H1 (cell line): ENCODE measurements around the gene PARD3. TPM values are rescaled to one million over a fixed set of nuclear protein-coding genes. Genes with fewer than 3 reads are reported as not detected.

ENCODE experiments used
- CTCF ChIA-PET: fragments of 300-600 bp; sonication (Branson Sonifier 250); formaldehyde crosslinking; loops from one replicate; lab custom pipeline; 2021; ENCODE audit not compliant: partially characterized antibody; lab: Charles Lee
- POLR2A ChIA-PET: fragments of 300-600 bp; sonication (Branson Sonifier 250); formaldehyde crosslinking; loops from one replicate; lab custom pipeline; 2021; ENCODE audit warnings: inconsistent platforms; ENCODE audit not compliant: partially characterized antibody; lab: Charles Lee
- DNase-seq, 2 experiments: peaks; one replicate each; pipeline versions ENCODE4 v3.0.0 to v3.0.0-alpha.2; 2010 to 2022; ENCODE audit warnings: low spot score in 2 of 2, low read depth in 1 of 2, mixed read lengths in 1 of 2
- FAIRE-seq: peaks from 2 replicates; lab custom pipeline; 2011; peaks lifted over from hg19 to GRCh38; lab: Jason Lieb, UNC
- H2AFZ ChIP-seq: 2 replicates; pipeline ENCODE4 v1.8.1; 2012; ENCODE audit warnings: low read length, inconsistent platforms
- H2AK5ac ChIP-seq: 2 replicates; pipeline ENCODE4 v1.6.1; 2013; ENCODE audit warnings: low read depth, low read length
- H2BK120ac ChIP-seq: replicated peaks from 2 replicates; pipeline ENCODE3; 2013; ENCODE audit warnings: low read depth, low read length, inconsistent platforms
- H2BK12ac ChIP-seq: 2 replicates; pipeline ENCODE4 v1.6.1; 2013; ENCODE audit warnings: low read depth, low read length
- H2BK15ac ChIP-seq: 2 replicates; pipeline ENCODE4 v1.6.1; 2013; ENCODE audit warnings: low read length
- H2BK20ac ChIP-seq: 2 replicates; pipeline ENCODE4 v1.6.1; 2013; ENCODE audit warnings: low read length
- H2BK5ac ChIP-seq: 2 replicates; pipeline ENCODE4 v1.6.1; 2013; ENCODE audit warnings: low read depth, low read length
- H3K14ac ChIP-seq: 2 replicates; pipeline ENCODE4 v1.6.1; 2013; ENCODE audit warnings: inconsistent platforms; ENCODE audit not compliant: insufficient read length
- H3K18ac ChIP-seq: 2 replicates; pipeline ENCODE4 v1.6.1; 2013; ENCODE audit warnings: low read length; ENCODE audit errors: extremely low read depth
- H3K23ac ChIP-seq: 2 replicates; pipeline ENCODE4 v1.6.1; 2013; ENCODE audit warnings: inconsistent platforms; ENCODE audit not compliant: insufficient read length
- H3K23me2 ChIP-seq: 2 replicates; pipeline ENCODE4 v1.6.1; 2013; ENCODE audit warnings: low read depth, low read length
- H3K27ac ChIP-seq: 2 replicates; pipeline ENCODE4 v1.6.1; 2011; ENCODE audit warnings: low read depth, low read length, inconsistent platforms
- H3K27me3 ChIP-seq, 4 experiments: replicated peaks in 1 of 4; 1 replicate in 1 of 4; 2 replicates in 3 of 4; pipeline versions ENCODE4 v1.6.1 to v1.8.1; 2011 to 2013; ENCODE audit warnings: low read length in 3 of 4, mild to moderate bottlenecking in 3 of 4, inconsistent platforms in 2 of 4, mixed read lengths in 2 of 4, moderate library complexity in 1 of 4; ENCODE audit not compliant: control insufficient read depth in 3 of 4, insufficient read depth in 3 of 4; ENCODE audit errors: extremely low read depth in 1 of 4
- H3K36me3 ChIP-seq, 4 experiments: 2 replicates each; pipeline versions ENCODE4 v1.6.1 to v1.8.1; 2011 to 2013; ENCODE audit warnings: mild to moderate bottlenecking in 4 of 4, low read length in 3 of 4, moderate library complexity in 2 of 4, control low read depth in 1 of 4, inconsistent platforms in 1 of 4; ENCODE audit not compliant: insufficient read depth in 4 of 4, control insufficient read depth in 2 of 4
- H3K4ac ChIP-seq: replicated peaks from 2 replicates; pipeline ENCODE3; 2013; ENCODE audit warnings: low read length, low read depth, mixed read lengths, inconsistent platforms; ENCODE audit not compliant: insufficient read length
- H3K4me1 ChIP-seq, 4 experiments: replicated peaks in 1 of 4; 1 replicate in 1 of 4; 2 replicates in 3 of 4; pipeline versions ENCODE4 v1.6.1 to v1.8.1; 2011 to 2013; ENCODE audit warnings: low read length in 3 of 4, inconsistent platforms in 2 of 4, mixed read lengths in 1 of 4; ENCODE audit not compliant: insufficient read depth in 4 of 4, control insufficient read depth in 3 of 4
- H3K4me2 ChIP-seq, 2 experiments: 2 replicates each; pipeline versions ENCODE4 v1.6.1 to v1.8.1; 2011 to 2013; ENCODE audit warnings: low read depth in 2 of 2, low read length in 2 of 2, control low read depth in 1 of 2, inconsistent platforms in 1 of 2, mild to moderate bottlenecking in 1 of 2; ENCODE audit not compliant: insufficient read depth in 1 of 2
- H3K4me3 ChIP-seq, 4 experiments: fragments of 200-600, 300-600 bp in 1 of 4; sonication (generic), shearing (Covaris generic), sonication (Bioruptor Twin) in 1 of 4; 2 replicates each; pipeline versions ENCODE4 v1.5.1 to v1.8.1; 2011 to 2016; ENCODE audit warnings: low read length in 4 of 4, low read depth in 3 of 4, control low read depth in 2 of 4, inconsistent platforms in 2 of 4, mild to moderate bottlenecking in 2 of 4, mixed read lengths in 1 of 4, moderate library complexity in 1 of 4; ENCODE audit not compliant: insufficient read depth in 2 of 4; ENCODE audit errors: extremely low read depth in 1 of 4
- H3K56ac ChIP-seq: replicated peaks from 2 replicates; pipeline ENCODE3; 2013; ENCODE audit warnings: low read depth, mild to moderate bottlenecking, mixed read lengths, low read length, inconsistent platforms; ENCODE audit not compliant: insufficient read length
- H3K79me1 ChIP-seq: 2 replicates; pipeline ENCODE4 v1.6.1; 2013; ENCODE audit warnings: low read depth, low read length, control low read depth
- H3K79me2 ChIP-seq, 2 experiments: 2 replicates each; pipeline versions ENCODE4 v1.6.1 to v1.8.1; 2012 to 2013; ENCODE audit warnings: low read length in 2 of 2, mild to moderate bottlenecking in 2 of 2, inconsistent platforms in 1 of 2; ENCODE audit not compliant: insufficient read depth in 2 of 2, control insufficient read depth in 1 of 2
- H3K9ac ChIP-seq, 4 experiments: replicated peaks in 1 of 4; 1 replicate in 1 of 4; 2 replicates in 3 of 4; pipeline versions ENCODE4 v1.6.1 to v1.8.1; 2011 to 2013; ENCODE audit warnings: low read depth in 3 of 4, low read length in 3 of 4, control low read depth in 2 of 4, mild to moderate bottlenecking in 2 of 4, moderate library complexity in 2 of 4, inconsistent platforms in 1 of 4; ENCODE audit errors: extremely low read depth in 1 of 4
- H3K9me3 ChIP-seq, 2 experiments: 2 replicates each; pipeline versions ENCODE4 v1.6.1 to v1.8.1; 2012 to 2013; ENCODE audit warnings: mild to moderate bottlenecking in 2 of 2, moderate library complexity in 2 of 2, control low read depth in 1 of 2, inconsistent platforms in 1 of 2, low read depth in 1 of 2, low read length in 1 of 2, mixed read lengths in 1 of 2; ENCODE audit not compliant: insufficient read depth in 2 of 2
- H4K20me1 ChIP-seq, 2 experiments: replicated peaks in 1 of 2; 2 replicates each; pipeline versions ENCODE3 to v1.8.1; 2011 to 2013; ENCODE audit warnings: inconsistent platforms in 2 of 2, low read length in 2 of 2, mild to moderate bottlenecking in 1 of 2; ENCODE audit not compliant: insufficient read depth in 2 of 2, control insufficient read depth in 1 of 2
- H4K5ac ChIP-seq: 2 replicates; pipeline ENCODE4 v1.6.1; 2013; ENCODE audit warnings: low read length, low read depth, mixed read lengths, inconsistent platforms; ENCODE audit not compliant: insufficient read length
- H4K8ac ChIP-seq: 2 replicates; pipeline ENCODE4 v1.8.0; 2013; ENCODE audit warnings: mild to moderate bottlenecking, moderate library complexity, low read length, inconsistent platforms; ENCODE audit not compliant: insufficient read depth; ENCODE audit errors: extremely low read depth
- H4K91ac ChIP-seq: replicated peaks from 2 replicates; pipeline ENCODE3; 2013; ENCODE audit warnings: low read length, mixed read lengths, inconsistent platforms; ENCODE audit not compliant: insufficient read length
- ASH2L ChIP-seq: fragments of 200-600, 300-600 bp; sonication (generic); IDR thresholded peaks from one replicate; pipeline ENCODE4 v1.7.1; 2017; ENCODE audit warnings: low read length
- CHD1 ChIP-seq: IDR thresholded peaks from 2 replicates; pipeline ENCODE4 v1.6.1; 2012; ENCODE audit warnings: low read depth, low read length, improper control_type of control experiment
- EP300 ChIP-seq, 2 experiments: IDR thresholded peaks; 1 replicate in 1 of 2; 2 replicates in 1 of 2; pipeline ENCODE4 v1.6.1; 2011 to 2012; ENCODE audit warnings: low read depth in 2 of 2, low read length in 2 of 2, mild to moderate bottlenecking in 2 of 2, borderline replicate concordance in 1 of 2, inconsistent platforms in 1 of 2, moderate library complexity in 1 of 2
- EZH2 ChIP-seq: fragments of 200-600 bp; sonication (generic); IDR thresholded peaks from 2 replicates; pipeline ENCODE4 v1.7.1; 2012; ENCODE audit warnings: low read depth, mild to moderate bottlenecking, moderate library complexity, low read length, inconsistent platforms; ENCODE audit not compliant: severe bottlenecking
- JUND ChIP-seq: IDR thresholded peaks from 2 replicates; pipeline ENCODE4 v1.6.1; 2011; ENCODE audit warnings: mild to moderate bottlenecking, improper control_type of control experiment, low read length
- MAFK ChIP-seq: IDR thresholded peaks from 2 replicates; pipeline ENCODE4 v1.6.1; 2012; ENCODE audit warnings: low read depth, mild to moderate bottlenecking, improper control_type of control experiment, low read length
- RBBP5 ChIP-seq: IDR thresholded peaks from 2 replicates; pipeline ENCODE4 v1.7.1; 2012; ENCODE audit warnings: low read depth, mild to moderate bottlenecking, inconsistent platforms, low read length, moderate library complexity, borderline replicate concordance
- SAP30 ChIP-seq: fragments of 300-600 bp; sonication (generic); IDR thresholded peaks from 2 replicates; pipeline ENCODE4 v1.7.1; 2012; ENCODE audit warnings: low read length, moderate library complexity, mild to moderate bottlenecking, inconsistent platforms; ENCODE audit not compliant: insufficient read depth, insufficient replicate concordance
- SIN3A ChIP-seq, 2 experiments: IDR thresholded peaks in 1 of 2; conservative IDR thresholded peaks in 1 of 2; 2 replicates each; pipeline ENCODE4 v1.6.1; 2011 to 2012; ENCODE audit warnings: low read length in 2 of 2, improper control_type of control experiment in 1 of 2, low read depth in 1 of 2, mild to moderate bottlenecking in 1 of 2
- SP4 ChIP-seq: IDR thresholded peaks from 2 replicates; pipeline ENCODE4 v1.6.1; 2012; ENCODE audit warnings: low read length, inconsistent platforms
- SUZ12 ChIP-seq: fragments of 200-600 bp; sonication (generic); IDR thresholded peaks from 2 replicates; pipeline ENCODE4 v1.6.1; 2012; ENCODE audit warnings: mild to moderate bottlenecking, inconsistent platforms, low read length, moderate library complexity, mixed read lengths
- TAF7 ChIP-seq: optimal IDR thresholded peaks from 2 replicates; pipeline ENCODE3; 2011; ENCODE audit warnings: low read depth, mild to moderate bottlenecking, inconsistent platforms, low read length, moderate library complexity, borderline replicate concordance
- WGBS, 2 experiments: shearing (Covaris generic) in 1 of 2; methylation state at CpG; one replicate each; pipeline versions ENCODE4 v1.1.6 to v1.1.7; 2013 to 2015; ENCODE audit warnings: low lambda C conversion rate in 2 of 2, mixed read lengths in 2 of 2, inconsistent platforms in 1 of 2, low coverage in 1 of 2, missing lambda C conversion rate in 1 of 2; ENCODE audit not compliant: insufficient replicate concordance in 2 of 2, insufficient coverage in 1 of 2, insufficient read length in 1 of 2; ENCODE audit errors: extremely low coverage in 1 of 2, missing lambda C conversion rate in 1 of 2; 5-methylcytosine and 5-hydroxymethylcytosine counted together
- polyA plus RNA-seq, 7 experiments: library from polyadenylated mRNA; depleted of rRNA in 3 of 7; stranded (reverse) in 5 of 7; unstranded in 2 of 7; fragments of >200 nt in 5 of 7; fragments of 200-250 nt in 2 of 7; gene quantifications; 1 replicate in 5 of 7; 2 replicates in 1 of 7; 4 replicates in 1 of 7; pipeline versions ENCODE4 v1.2.1 to v1.2.3, GENCODE V29; 2011 to 2013; ENCODE audit warnings: missing spikeins in 2 of 7, mixed read lengths in 2 of 7
- total RNA-seq: library from RNA; stranded (reverse); fragmentation: NEBNext Ultra II Directional; extraction: Animal tissue kit (Norgen Biotek cat#: 25700); gene quantifications from 2 replicates; pipeline ENCODE4 v1.2.1, GENCODE V29; 2021

Gene PARD3
- total and polyA plus RNA-seq, 2 of the 8 experiments (the other 6 are each of a cell fraction or from before 2014, with no cell fraction given), result 19.7 to 49.1 TPM

- FAIRE-seq (peak; percentile 69), DNase-seq (no peak)
- Histone ChIP-seq H3K4ac (no peak overlapping the region), H3K56ac (no peak overlapping the region), H3K18ac (no peak overlapping the region), H3K23me2 (no peaks in the 10 kb centered on the region), H3K36me3 (no peaks in the 10 kb centered on the region), H3K79me2 (no peaks in the 10 kb centered on the region), H3K27ac (no peak overlapping the region), H3K4me3 (no peak overlapping the region), H4K20me1 (no peaks in the 10 kb centered on the region), H2BK12ac (no peak overlapping the region), H4K8ac (no peak overlapping the region), H2BK5ac (no peak overlapping the region), H3K4me2 (no peak overlapping the region; a peak in 1 of 4 replicates), H2AFZ (no peak overlapping the region), H2BK120ac (no peak overlapping the region), H4K5ac (no peak overlapping the region), H3K4me1 (peaks cover 0 to 3% (median 0%) of the 10 kb centered on the region in 4 experiments; a peak in 1 of 7 replicates), H3K79me1 (no peaks in the 10 kb centered on the region), H2BK20ac (no peak overlapping the region), H3K27me3 (no peaks in the 10 kb centered on the region), H4K91ac (no peak overlapping the region), H3K14ac (no peak overlapping the region), H2BK15ac (no peak overlapping the region), H3K23ac (no peak overlapping the region), H3K9me3 (no peaks in the 10 kb centered on the region), H2AK5ac (no peak overlapping the region), H3K9ac (no peak overlapping the region)
- POLR2A ChIA-PET, result no interaction called here
- 78% methylated on average over 7 of the region's 7 CpGs; no CpG with 5 or more reads in 1 of the 2 experiments for WGBS, 2 experiments
- CTCF ChIA-PET, result interaction anchor here (1.2 kb wide), 1 partner anchor 253 kb away, joined by 3 read pairs; no protein-coding TSS in a partner anchor
- TF ChIP-seq MAFK (no peak), CHD1 (no peak), ASH2L (no peak), SAP30 (no peak), EP300 (IDR thresholded peaks at IDR 0.05; ENCODE audit: borderline replicate concordance in 1 of 2, low read depth in 2 of 2, low read length in 2 of 2) (no peak), SIN3A (conservative IDR thresholded peaks at IDR 0.05 in 1 of 2, IDR thresholded peaks at IDR 0.05 in 1 of 2; ENCODE audit: low read depth in 1 of 2, low read length in 2 of 2) (no peak), SUZ12 (no peak), JUND (no peak), SP4 (no peak), EZH2 (no peak), RBBP5 (no peak), TAF7 (no peak)
Measured at GRCh38 chr10:34235164-34235832, 579.8 kb downstream of the PARD3 start.
